Gastrocnemius medialis (tissue), 4 donors: Measurements from ENCODE around the gene SSR1.
"Not testable (repeated sequence)": the region's sequence is repeated elsewhere in the genome, so short reads cannot be mapped to it uniquely, and the experiment has no call there.

Source experiments
- CTCF ChIP-seq, 5 experiments: fragments of 450-650 bp in 3 of 5; fragments of 200-600 bp in 2 of 5; sonication (generic) in 2 of 5; IDR thresholded peaks in 4 of 5; conservative IDR thresholded peaks in 1 of 5; 1 replicate in 4 of 5; 2 replicates in 1 of 5; pipeline ENCODE4 v1.5.1; 2016 to 2019; ENCODE audit warnings: antibody characterized with exemption in 5 of 5, mild to moderate bottlenecking in 3 of 5, moderate library complexity in 3 of 5
- POLR2A ChIP-seq, 2 donors: fragments of 450-650 bp; IDR thresholded peaks; one replicate each; pipeline ENCODE4 v1.6.1; 2017; ENCODE audit warnings: antibody characterized with exemption in 2 of 2, mild to moderate bottlenecking in 2 of 2, moderate library complexity in 2 of 2

GRCh38 chr6:7347551-7347997 is 34.6 kb upstream of the SSR1 start:
- TF ChIP-seq CTCF (IDR thresholded peaks at IDR 0.05 in 4 of 5, conservative IDR thresholded peaks at IDR 0.05 in 1 of 5); POLR2A (IDR thresholded peaks at IDR 0.05): not testable (repeated sequence)
